G401.6 (cell line): ENCODE measurements around the gene FBL.
"Not testable (repeated sequence)": the region's sequence is repeated elsewhere in the genome, so short reads cannot be mapped to it uniquely, and the experiment has no call there.

Source experiments
- FAIRE-seq: peaks from 2 replicates; lab custom pipeline; 2012; peaks lifted over from hg19 to GRCh38; lab: Jason Lieb, UNC

The FBL gene

DNA sequence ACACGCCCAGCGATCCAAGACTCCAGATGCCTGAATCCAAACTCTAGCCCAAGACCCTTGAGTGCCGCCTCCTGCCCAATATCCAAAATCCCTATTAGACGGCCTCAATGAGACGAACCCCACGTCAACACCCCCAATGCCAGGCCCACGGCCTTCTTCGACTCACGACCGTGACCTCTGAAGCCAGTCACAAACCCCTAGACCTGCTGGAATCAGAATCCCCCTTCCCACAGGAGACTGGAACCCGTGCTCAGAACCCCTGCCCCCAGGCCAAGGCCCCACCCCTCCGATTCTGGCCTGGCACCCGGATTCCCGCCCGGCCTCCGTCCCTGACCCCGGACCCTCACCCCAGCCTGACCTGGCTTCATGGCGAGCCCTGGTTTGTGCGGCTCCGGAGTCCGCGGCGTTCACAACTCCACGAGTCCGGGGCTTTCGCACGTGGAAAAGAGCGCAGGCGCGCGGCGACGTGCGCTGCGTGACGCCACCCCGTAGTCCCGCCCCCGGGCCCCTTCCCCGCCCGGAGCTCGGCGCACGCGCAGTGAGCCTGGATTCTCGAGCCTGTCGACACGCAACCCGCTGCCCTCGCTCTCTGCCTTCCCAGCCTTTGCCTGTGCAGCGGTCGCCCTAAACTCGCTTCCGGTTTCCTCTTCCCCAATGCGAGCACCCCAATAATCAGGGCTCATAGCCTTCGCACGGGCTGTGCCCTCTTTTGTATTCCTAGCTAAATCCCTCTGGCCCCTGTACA, at the start of gene FBL:
Gene FBL, minus strand, starts transcription at position 447 of the 745 bp plus-strand sequence. Its CDS starts 79 bp downstream, at position 368.
- FAIRE-seq: no peak

DNA sequence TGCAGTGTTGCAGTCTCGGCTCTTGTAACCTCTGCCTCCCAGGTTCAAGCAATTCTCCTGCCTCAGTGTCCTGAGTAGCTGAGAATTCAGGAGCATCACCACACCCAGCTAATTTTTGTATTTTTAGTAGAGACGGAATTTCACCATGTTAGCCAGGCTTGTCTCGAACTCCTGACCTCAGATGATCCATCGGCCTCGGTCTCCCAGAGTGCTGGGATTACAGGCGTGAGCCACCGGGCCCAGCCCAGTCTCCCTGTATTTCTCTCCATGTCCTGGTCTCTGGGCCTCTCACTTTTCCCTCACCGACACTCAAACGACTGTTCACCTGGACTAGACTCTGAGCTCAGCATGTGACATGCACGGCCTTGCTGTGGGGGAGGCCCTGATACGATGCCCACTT, 48.9 kb upstream of the FBL start:
- FAIRE-seq: not testable (repeated sequence)

DNA sequence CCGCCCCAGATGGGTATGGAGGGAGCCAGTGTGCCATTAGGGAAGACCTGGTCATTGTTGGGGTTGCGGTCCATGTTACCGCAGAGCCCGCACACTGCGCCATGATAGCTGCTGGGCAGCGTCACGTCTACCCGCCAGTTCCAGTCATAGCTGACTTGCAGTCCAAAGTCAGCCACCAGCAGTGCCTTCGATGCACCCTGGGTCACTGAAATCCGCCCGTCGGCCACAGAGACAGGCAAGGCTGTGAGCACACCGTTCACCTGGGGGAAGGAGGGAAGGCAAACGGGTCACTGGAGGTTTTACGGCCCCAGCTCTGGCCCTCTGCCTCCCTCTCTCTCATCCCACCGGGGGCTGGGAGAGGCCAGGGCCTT, 48.0 kb upstream of the FBL start:
- FAIRE-seq: not testable (repeated sequence)

DNA sequence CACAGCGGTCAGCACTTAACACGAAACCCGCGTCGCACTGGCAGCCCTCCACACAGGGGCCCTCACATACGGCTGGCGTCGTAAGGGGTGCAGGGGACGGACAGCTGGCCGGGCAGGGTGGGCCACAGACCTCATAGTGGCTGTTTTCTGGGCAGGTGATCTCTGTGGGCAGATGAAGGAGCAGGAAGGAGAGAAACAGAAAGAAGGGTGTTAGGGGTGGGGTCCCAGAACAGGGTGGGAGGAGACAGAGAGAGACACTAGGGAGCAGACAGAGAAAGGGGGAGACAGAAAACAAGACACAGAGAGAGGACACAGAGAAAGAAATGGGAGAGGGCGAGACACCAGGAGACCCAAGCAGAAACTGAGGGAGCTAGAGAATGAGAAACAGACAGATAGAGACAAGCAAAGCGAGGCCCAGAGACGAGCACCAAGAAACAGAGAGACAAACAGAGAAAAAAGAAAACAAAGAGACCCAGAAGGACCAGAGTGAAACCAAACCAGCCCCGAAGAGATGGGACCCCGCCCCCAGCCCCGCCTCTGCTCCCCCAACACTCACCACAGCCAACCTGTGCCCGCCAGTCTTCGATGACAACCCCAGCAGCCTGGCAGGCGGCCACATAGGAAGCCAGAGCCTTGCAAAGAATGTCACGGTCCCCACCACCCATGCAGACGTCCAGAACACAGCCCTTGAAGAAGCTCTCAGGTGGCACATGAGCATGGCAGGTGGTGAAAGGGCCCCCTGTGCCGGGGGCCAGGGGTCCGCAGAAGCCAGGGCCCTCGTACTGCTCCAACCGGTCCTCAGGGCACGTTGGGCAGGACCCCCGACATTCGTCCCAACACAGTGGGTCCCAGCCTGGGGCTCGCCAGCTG, 47.4 kb upstream of the FBL start:
- not testable (repeated sequence) for FAIRE-seq

DNA sequence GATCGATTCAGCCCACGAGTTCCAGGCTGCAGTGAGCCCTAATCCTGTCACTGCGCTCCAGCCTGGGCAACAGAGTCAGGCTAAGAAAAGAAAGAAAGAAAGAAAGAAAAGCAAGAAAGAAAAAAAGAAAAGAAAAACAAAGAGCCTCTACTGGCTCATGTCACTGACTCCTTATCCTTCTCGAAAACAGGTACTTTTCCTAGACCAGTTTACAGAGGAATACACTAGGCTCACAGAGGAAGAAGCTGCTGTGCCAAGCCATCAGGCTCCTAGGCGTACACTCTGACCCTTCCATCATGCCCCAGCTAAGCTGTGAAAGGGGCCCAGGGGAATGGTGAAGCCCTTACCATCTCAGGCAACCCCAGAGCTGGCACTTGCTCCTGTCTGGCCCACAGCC, 46.3 kb upstream of the FBL start:
- not testable (repeated sequence) for FAIRE-seq

DNA sequence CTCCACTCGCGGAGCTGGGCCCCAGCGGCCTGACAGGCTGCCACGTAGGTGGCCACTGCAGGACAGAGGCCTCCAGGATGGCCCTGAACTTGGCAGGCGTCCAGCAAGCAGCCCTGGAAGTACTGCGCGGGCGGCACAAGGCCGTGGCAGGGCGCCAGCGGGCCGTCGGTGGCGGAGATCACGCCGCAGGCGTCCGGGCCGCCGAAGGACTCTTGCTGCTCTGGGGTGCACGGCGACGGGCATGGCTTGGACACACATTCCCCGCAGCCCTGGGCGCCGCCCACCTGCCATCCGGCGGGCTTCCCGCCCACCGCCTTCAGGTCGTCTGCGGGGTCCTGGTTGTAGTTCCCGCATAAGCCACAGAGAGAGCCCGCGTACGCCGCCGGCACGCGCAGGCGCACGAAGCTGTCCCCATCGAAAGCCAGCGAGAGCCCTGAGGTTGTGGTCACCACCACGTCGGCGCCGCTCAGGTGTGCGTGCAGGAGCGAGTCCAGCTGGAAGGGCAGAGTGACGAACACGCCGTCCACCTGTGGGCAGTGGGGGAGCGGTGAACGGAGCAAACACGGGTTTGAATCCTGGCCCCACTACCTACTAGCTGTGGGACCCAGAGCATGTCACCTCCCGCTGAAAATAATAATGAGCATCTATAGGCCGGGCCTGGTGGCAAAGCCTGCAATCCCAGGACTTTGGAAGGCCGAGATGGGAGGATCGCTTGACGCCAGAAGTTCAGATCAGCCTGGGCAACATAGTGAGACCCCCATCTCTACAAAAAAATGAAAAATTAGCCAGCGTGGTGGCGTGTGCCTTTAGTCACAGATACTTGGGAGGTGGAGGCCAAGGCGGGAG, 45.7 kb upstream of the FBL start:
- not testable (repeated sequence) for FAIRE-seq

GRCh38 chr19:39890755-39891551, 44.8 kb upstream of the FBL start:
- FAIRE-seq: no peak

DNA sequence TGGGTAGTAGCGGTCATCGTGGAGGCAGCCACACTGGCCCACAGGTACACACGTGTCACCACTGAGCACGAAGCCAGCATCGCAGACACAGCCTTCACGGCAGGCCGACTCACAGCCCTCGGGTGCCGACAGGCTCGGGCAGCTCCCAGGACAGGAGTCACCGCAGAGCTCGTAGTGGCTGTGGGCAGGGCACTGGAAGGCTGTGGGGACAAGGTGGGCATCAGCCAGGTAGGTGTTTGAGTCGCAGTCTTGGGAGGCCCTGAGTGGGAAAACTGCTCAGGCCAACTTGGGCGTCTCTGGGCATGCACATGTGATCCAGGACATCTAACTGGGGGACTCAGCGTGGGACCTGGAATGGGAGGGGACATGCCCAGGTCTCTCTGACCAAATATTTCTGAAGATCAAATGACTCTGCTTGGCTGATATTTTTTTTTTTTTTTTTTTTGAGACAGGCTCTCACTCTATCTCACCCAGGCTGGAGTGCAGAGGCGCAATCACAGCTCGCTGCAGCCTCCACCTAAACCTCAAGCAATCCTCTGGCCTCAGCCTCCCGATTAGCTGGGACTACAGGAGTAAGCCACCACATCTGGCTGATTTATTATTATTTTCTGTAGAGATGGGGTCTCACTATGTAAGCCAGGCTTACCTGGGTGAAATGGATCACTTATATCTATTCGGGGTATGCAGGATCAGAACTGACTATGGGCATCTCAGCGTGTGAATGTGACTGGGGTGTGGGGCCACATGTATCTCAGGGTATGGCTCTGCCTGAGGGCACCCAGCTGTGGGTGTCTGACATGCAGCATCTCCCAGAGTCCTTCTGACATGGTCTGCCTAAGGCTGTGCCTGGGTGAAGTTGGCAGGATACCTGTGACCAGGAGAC, 43.9 kb upstream of the FBL start:
- not testable (repeated sequence) for FAIRE-seq

DNA sequence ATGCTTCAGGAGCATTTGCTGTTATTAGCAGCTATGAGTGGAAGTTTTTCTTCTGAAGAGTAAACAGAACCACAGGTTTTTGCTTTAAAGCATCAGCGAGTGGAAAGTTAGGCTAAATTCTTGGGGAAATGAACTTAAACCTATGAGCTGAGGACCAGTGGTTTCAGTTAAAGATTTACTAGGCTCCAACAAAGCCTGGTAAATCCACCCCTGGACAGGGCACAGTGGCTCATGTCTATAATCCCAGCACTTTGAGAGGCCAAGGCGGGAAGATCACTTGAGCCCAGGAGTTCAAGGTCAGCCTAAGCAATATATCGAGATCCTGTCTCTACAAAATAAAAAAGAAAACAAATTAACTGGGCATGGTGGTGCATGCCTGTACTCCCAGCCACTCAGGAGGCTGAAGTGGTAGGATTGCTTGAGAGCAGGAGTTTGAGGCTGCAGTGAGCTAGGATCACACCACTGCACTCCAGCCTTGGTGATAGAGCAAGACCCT, 41.3 kb upstream of the FBL start:
- not testable (repeated sequence) for FAIRE-seq

GRCh38 chr19:39885821-39886554, 39.8 kb upstream of the FBL start:
- not testable (repeated sequence) for FAIRE-seq

GRCh38 chr19:39884721-39885120, 38.5 kb upstream of the FBL start:
- FAIRE-seq: not testable (repeated sequence)

GRCh38 chr19:39882645-39883044, 36.5 kb upstream of the FBL start:
- not testable (repeated sequence) for FAIRE-seq

DNA sequence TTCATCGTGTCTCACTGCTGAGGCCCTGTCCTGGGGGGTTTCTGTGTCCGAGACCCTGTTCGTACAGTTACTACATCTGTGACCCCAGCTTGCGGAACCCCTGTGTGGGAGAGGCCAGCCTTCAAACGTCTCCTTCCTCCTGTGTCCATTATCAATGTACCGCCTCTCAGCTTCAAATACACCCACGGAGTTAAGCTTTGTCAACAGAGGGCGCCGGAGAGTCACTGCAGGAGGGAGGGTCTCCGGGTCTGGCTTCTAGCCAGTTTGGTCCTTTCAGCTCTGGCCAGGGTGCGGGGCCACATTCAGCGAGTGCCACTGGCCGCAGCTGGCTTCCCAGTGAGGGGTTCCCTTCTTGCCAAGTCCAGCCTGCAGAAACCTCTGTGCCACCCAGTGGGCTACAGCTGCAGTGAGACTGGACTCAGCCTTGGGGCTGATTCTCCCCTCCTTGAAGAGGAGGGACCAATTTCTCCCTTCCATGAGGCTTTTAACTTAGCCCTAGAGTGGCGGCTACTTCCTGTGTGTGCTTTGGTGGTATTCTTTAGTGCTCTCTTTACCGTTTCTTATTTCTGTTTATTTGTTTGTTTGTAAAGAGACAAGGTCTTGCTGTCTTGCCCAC, 35.4 kb upstream of the FBL start:
- FAIRE-seq: not testable (repeated sequence)

DNA sequence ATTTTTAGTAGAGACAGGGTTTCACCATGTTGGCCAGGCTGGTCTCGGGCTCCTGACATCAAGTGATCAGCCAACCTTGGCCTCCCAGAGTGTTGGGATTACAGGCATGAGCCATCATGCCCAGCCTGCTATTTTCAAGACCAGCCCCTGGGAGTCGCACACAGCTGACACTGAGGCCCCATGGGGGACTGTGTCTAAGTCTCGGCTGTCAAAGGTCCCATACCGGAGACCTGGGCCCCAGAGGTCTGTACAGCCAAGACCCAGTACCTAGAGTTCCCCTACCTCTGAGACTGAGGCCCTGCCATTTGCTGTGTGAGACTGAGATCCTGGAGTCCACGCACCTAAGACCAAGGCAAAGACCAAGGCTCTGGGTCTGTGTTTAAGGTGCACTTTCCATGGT, 34.1 kb upstream of the FBL start:
- FAIRE-seq: not testable (repeated sequence)

DNA sequence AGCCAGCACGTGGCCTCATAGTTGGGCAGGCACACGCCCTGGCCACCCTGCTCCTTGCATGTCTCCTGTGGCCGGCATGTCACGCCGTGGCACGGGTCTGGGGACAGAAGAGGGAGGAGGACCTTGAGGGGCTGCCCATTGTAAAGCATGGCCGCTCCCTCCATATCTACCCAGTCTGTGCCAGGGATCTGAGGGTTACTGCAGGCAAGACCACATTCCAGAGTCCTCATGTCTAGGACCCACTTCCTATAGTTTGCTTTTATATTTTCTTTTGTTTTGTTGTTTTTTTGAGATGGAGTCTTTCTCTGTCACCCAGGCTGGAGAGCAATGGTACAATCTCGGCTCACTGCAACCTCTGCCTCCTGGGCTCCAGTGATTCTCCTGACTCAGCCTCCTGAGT, 33.6 kb upstream of the FBL start:
- not testable (repeated sequence) for FAIRE-seq

DNA sequence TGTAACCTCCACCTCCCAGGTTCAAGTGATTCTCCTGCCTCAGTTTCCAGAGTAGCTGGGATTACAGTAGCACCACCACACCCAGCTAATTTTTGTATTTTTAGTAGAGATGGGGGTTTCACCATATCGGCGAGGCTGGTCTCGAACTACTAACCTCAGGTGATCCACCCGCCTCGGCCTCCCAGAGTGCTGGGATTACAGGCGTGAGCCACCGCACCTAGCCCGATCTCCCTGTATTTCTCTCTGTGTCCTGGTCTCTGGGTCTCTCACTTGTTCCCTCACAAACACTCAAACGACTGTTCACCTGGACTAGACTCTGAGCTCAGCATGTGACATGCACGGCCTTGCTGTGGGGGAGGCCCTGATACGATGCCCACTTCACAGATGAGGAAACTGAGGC, 32.7 kb upstream of the FBL start:
- not testable (repeated sequence) for FAIRE-seq

- FAIRE-seq: no peak
Measured at GRCh38 chr19:39878398-39878797, 32.2 kb upstream of the FBL start.

GRCh38 chr19:39877982-39878381, 31.8 kb upstream of the FBL start:
- not testable (repeated sequence) for FAIRE-seq

- FAIRE-seq: not testable (repeated sequence)
Measured at GRCh38 chr19:39877488-39877887, 31.3 kb upstream of the FBL start.
